Hematopoietic multipotent progenitor cell (in vitro differentiated cells): Measurements from ENCODE around the gene HHEX. TPM values are rescaled to one million over a fixed set of nuclear protein-coding genes. Genes with fewer than 3 reads are reported as not detected.
"Not testable (repeated sequence)": the region's sequence is repeated elsewhere in the genome, so short reads cannot be mapped to it uniquely, and the experiment has no call there.

Source experiments
- DNase-seq, 3 donors: peaks; one replicate each; pipeline ENCODE4 v3.0.0-alpha.2; 2011 to 2015; ENCODE audit warnings: low read depth in 2 of 3, low spot score in 2 of 3
- total RNA-seq: library from RNA; depleted of rRNA; stranded (reverse); fragments of >200 nt; gene quantifications from one replicate; pipeline ENCODE4 v1.2.3, GENCODE V29; 2012

The HHEX gene
- total RNA-seq: 68.7 TPM

DNA sequence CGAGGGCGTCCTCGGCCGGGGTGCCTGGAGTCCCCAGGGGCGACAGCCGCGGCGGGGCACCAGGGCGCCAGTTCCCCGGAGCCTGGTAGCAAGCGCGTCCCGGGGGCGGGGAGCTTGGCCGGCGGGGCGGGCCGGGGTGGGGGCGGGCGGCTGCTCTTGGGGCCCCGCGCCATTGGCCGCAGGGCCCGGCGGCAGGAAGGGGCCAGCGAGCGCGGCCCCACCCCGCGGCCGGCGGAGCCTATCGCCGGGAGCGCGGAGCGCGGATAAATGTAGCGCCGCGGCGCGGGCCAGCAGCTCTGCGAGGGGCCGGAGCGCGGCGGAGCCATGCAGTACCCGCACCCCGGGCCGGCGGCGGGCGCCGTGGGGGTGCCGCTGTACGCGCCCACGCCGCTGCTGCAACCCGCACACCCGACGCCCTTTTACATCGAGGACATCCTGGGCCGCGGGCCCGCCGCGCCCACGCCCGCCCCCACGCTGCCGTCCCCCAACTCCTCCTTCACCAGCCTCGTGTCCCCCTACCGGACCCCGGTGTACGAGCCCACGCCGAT, at the start of gene HHEX:
Gene HHEX, plus strand, starts transcription at position 293 of the 548 bp plus-strand sequence. Its CDS starts 32 bp downstream, at position 325.
- peak in 2 of 3 donors; percentile 81 to 88 for DNase-seq

- DNase-seq: no peak
Measured at GRCh38 chr10:92640107-92640506, 49.6 kb upstream of the HHEX start.

DNA sequence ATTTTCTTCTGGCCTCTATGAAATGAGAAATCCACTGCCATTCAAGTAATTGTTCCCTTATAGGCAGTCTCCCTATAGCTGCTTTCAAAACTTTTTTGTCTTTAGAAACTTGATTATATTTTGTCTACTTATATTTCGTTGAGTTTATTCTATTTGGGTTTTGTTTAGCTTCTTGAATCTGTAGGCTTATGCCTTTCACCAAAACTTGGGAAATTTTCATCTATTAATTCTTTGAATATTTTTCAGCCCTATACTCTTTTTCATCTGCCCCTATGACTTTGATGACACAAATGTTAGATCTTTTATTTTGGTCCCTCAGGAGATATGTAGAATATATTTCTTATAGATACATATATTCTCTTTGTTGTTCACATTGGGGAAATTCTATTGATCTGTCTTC, 48.3 kb upstream of the HHEX start:
- DNase-seq: no peak

GRCh38 chr10:92644921-92645320, 44.8 kb upstream of the HHEX start:
- DNase-seq: no peak

- not testable (repeated sequence) for DNase-seq
Measured at GRCh38 chr10:92650864-92651263, 38.9 kb upstream of the HHEX start.

GRCh38 chr10:92655426-92655825, 34.3 kb upstream of the HHEX start:
- no peak for DNase-seq

DNA sequence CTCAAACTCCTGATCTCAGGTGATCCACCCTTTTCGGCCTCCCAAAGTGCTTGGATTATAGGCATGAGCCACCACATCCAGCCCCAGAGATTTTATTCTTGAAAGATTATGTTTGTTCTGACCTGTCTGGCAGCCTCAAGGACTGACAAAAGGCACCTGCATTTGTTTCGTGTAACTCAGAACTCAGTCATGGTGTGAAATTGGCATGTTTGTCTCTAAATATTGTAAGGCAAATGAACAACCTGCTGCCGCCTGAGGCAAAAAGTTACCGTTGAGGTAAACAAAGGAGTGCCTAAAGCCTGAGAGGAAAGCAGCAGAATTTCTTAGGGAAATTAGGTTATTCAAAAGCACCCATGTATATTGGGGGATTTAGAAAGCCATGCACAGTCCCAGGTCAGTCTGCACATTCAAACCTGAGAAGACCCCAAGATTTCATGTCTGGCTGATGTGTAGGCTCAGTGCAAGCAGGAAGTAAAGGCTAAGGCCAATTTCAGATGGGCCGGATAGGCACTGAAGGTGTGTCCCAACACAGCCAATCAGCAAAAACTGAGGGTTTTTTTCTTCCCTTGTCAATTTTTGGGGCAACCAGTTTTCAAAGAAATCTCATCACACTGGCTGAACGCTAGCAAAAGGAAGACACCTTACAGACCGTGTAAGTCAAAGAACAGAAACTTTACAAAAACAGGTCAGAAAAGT, 33.3 kb upstream of the HHEX start:
- DNase-seq: no peak

- DNase-seq: no peak
Measured at GRCh38 chr10:92657024-92657423, 32.7 kb upstream of the HHEX start.

DNA sequence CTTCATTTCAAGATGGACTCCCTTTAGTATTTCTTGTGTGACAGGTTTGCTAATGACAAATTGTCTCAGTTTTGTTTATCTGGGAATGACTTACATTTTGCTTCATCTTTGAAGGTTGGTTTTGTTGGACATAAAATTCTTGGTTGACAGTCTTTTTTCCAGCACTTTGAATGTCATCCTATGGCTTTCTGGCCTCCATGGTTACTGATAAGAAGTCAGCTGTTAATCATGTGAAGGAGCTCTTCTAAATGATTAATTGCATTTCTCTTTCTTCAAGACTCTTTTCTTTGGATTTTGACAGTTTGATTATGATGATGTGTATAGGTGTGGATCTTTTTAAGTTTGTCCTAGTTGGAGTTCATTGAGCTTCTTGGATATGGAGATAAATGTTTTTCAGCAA, 26.9 kb upstream of the HHEX start:
- peak in 2 of 3 donors; percentile 31 to 59 for DNase-seq

DNA sequence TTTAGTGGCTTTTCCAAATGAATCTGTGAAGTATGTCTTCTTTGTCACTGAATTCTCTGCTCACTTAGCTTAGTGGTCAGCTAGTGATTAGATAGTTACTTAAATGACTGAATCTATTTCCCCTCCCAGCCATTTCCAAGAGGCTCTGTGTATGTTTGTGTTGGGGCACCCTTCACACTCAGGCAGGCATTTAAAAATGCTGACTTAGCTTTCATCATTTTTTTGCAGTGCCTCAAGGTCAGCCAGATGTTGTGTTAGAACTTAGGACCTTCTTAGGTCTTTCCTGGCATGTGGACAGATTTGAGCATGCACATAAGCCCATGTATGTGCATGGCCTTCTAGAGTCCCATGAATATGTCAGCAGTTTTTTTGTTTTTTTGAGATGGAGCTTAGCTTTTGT, 25.4 kb upstream of the HHEX start:
- no peak for DNase-seq

- no peak for DNase-seq
Measured at GRCh38 chr10:92667078-92667477, 22.7 kb upstream of the HHEX start.

GRCh38 chr10:92677708-92678107, 12.0 kb upstream of the HHEX start:
- no peak for DNase-seq

DNA sequence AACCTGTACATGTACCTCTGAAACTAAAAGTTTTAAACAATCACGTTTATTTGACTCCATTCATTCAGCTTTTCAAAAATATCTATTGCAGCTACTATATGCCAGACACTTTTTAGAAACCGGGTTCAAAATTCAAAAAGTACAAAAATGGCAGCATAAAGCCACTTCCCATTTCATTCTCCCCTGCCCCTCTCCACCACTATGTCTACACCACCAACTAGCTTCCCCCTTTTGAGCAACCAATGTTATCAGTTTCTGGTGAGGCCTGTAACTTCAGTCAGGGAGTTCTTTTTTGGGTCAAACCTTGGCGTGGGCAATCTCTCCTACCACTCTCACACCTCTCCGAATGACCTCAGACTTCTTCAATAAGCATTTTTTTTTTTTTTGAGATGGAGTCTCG, 11.5 kb upstream of the HHEX start:
- DNase-seq: no peak

DNA sequence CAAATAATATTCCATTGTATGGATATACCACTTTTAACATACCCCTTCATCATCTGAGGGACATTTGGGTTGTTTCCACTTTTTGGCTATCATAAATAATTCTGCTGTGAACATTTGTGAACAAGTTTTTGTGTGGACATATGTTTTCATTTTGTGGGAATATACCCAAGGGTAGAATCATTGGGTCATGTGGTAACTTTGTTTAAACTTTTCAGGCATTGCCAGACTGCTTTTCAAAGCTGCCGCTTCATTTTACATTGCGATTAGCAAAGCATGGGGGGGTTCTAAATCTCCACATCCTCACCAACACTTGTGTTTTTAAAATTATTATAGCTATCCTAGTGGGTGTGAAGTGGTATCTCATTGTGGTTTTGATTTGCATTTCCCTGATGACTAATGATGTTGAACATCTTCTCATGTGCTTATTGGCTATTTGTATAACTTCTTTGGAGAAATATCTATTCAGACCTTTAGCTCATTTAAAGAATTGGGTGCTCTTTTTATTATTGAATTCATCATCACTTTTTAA, 8.4 kb upstream of the HHEX start:
- DNase-seq: no peak

GRCh38 chr10:92688573-92688926, 1.2 kb upstream of the HHEX start:
- no peak for DNase-seq

DNA sequence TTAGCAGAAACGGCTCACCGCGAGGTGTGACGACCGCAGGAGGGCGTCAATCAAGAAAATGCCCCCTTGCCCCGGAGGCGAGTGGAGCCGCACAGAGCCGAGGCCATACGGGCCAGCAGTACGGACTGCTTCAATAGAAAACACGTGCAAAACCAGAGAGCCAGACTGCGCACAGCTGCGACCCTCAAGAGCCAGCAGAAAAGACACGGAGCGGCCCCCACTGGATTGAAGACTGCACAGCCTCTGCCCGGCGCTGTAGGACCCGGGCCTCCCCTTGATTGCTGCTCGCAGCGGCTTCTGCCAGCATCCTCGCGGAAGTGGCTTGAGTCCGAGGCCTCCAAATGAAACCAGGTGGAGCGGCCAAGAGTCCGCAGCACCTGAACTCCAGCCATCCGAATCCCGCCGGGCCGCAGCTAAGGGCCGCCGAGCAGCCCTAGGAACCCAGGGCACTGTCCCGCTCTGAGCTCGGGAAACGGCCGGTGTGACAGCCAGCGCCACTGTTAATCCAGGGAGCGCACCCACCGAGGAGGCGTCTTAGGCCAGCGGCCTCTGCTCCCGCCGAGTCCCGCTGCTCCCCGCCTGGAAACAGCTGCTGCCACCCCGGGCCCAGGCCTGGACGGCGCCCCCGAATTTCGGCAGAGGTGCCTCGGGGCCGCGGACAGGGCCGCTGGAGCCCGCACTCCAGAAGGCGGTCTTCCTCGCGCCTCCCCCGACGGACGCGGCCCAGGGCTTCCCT, 660 bp upstream of the HHEX start:
- DNase-seq: peak in 2 of 3 donors; percentile 57 to 60

- peak in 2 of 3 donors; percentile 98 to 99 for DNase-seq
Measured at GRCh38 chr10:92690211-92690914, 608 bp downstream of the HHEX start.

DNA sequence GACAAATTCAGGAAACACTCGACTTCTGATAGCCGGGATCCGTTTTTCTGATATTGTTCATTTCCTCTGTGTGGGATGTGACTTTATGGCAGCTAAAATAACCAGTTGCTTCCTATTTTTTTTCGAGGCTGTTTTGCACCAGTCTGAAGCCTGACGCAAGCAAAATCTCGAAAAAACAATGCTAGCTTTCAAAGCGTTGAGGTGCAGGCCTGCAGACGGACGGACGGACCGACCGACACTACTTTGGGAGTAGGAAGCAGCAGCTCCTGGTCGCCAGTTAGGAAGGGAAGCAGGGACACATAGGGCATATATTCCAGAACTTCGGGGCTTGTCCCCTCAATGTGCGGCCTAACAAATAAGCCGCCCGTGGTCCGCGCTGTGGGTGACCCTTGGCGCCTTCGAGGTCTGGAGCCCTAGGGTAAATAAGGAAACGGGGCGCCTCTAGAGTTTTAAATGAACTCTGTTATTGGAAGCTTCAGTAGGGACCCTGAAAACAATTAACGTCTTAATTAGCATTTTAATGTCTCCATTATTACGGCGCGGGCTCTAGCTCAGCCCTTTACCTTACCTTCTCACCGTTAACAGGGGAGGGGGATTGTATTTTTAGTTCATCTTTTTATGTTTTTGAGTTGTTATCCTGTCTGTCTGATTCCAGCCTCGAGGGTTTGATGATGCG, 1.3 kb downstream of the HHEX start:
- DNase-seq: no peak

DNA sequence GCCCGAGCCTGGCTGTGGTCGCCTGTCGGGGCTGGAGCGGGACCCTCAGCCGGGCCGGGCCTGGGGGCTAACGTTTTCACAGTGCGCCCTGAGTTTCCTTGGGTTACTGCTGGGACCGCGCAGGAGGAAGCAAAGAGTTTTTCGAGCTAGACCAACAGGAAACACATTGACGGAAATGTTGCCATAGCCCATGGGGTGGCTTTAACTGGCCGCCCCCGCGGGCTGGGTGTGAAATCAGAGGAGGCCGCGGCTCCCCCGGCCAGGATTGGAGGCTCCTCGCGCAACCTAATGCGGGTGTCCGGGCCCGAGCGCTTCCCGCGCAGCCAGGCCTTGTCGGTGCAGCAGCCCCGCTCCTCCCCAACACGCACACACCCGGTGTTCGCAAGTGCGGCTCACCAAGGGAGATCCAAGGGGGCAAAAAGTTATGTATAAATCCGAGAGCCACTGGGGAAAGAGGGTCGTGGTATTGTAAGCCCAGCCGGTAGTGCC, 1.9 kb downstream of the HHEX start:
- peak in 2 of 3 donors; percentile 77 to 90 for DNase-seq

DNA sequence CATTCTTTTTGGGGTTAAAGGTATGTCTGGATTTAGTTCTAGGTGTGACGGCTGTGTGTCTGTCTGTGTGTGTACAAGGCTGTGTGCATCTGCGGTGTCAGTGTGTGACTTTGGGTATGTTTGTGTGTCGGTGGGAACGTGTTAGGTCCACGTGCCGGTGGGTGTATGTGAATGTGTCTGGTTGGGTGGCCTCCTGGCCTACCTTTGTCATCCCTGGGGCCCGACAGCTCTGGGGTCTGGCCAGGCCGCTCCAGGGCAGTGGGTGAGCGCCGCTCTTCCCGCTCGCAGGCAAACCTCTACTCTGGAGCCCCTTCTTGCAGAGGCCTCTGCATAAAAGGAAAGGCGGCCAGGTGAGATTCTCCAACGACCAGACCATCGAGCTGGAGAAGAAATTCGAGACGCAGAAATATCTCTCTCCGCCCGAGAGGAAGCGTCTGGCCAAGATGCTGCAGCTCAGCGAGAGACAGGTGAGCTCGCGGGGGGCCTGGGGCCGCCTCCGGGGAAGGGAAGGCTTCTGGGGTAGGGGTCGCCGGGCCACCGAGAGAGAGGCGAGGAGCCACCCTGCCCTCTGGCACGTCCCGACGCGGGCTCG, 2.4 kb downstream of the HHEX start:
- DNase-seq: no peak
